HepG2 (cell line): ENCODE measurements around the gene ZCCHC10. TPM values are rescaled to one million over a fixed set of nuclear protein-coding genes. Genes with fewer than 3 reads are reported as not detected.

Experiments
- AGO2 ChIP-seq: fragments of 200-400 bp; formaldehyde crosslinking; optimal IDR thresholded peaks from 2 replicates; pipeline ENCODE3; 2017; ENCODE audit warnings: mild to moderate bottlenecking, low read depth, low read length, moderate library complexity
- ATF1 ChIP-seq: IDR thresholded peaks from 2 replicates; pipeline ENCODE4 v1.6.1; 2016; ENCODE audit warnings: mild to moderate bottlenecking, control low read depth
- HES4 ChIP-seq: sonication (generic); formaldehyde crosslinking; IDR thresholded peaks from 2 replicates; pipeline ENCODE4 v1.9.0; 2021; ENCODE audit warnings: mild to moderate bottlenecking, missing genetic modification reagents, borderline replicate concordance
- HOXA5 ChIP-seq: sonication (generic); formaldehyde crosslinking; IDR thresholded peaks from 2 replicates; pipeline ENCODE4 v1.4.0; 2020; ENCODE audit warnings: missing genetic modification reagents
- KDM5A ChIP-seq: fragments of 200-600 bp; sonication (generic); IDR thresholded peaks from 2 replicates; pipeline ENCODE4 v1.7.0; 2018; ENCODE audit warnings: antibody characterized with exemption, mild to moderate bottlenecking, low read length, borderline replicate concordance
- MAFG ChIP-seq: sonication (generic); formaldehyde crosslinking; IDR thresholded peaks from 2 replicates; pipeline ENCODE4 v1.5.1; 2020; ENCODE audit warnings: mild to moderate bottlenecking, missing genetic modification reagents
- MED1 ChIP-seq: sonication (generic); formaldehyde crosslinking; IDR thresholded peaks from 2 replicates; pipeline ENCODE4 v1.4.0; 2020; ENCODE audit warnings: missing genetic modification reagents
- MXI1 ChIP-seq: IDR thresholded peaks from 3 replicates; pipeline ENCODE4 v1.6.1; 2012; ENCODE audit warnings: low read depth, low read length, inconsistent platforms, borderline replicate concordance
- RNF219 ChIP-seq: sonication (generic); formaldehyde crosslinking; IDR thresholded peaks from 2 replicates; pipeline ENCODE4 v1.5.0; 2020; ENCODE audit warnings: mild to moderate bottlenecking, missing genetic modification reagents
- RXRB ChIP-seq: IDR thresholded peaks from 2 replicates; pipeline ENCODE4 v1.6.1; 2016; ENCODE audit warnings: borderline replicate concordance, missing genetic modification reagents, missing compliant biosample characterization
- SIN3B ChIP-seq: fragments of 150-350 bp; IDR thresholded peaks from 2 replicates; pipeline ENCODE4 v1.6.1; 2014; ENCODE audit warnings: low read length
- TFAP4 ChIP-seq: sonication (generic); IDR thresholded peaks from 2 replicates; pipeline ENCODE4 v1.6.1; 2016; ENCODE audit warnings: low read depth, borderline replicate concordance
- ZMYM2 ChIP-seq: sonication (generic); formaldehyde crosslinking; IDR thresholded peaks from 2 replicates; pipeline ENCODE4 v1.8.0; 2022; ENCODE audit warnings: mild to moderate bottlenecking, missing genetic modification reagents
- ZMYM4 ChIP-seq: sonication (generic); formaldehyde crosslinking; IDR thresholded peaks from 2 replicates; pipeline ENCODE4 v1.8.1; 2023; ENCODE audit warnings: mild to moderate bottlenecking, missing genetic modification reagents
- ZNF460 ChIP-seq: sonication (generic); formaldehyde crosslinking; IDR thresholded peaks from 2 replicates; pipeline ENCODE4 v1.5.1; 2020; ENCODE audit warnings: missing genetic modification reagents, mild to moderate bottlenecking, borderline replicate concordance
- ZNF709 ChIP-seq: sonication (generic); formaldehyde crosslinking; IDR thresholded peaks from 2 replicates; pipeline ENCODE4 v1.5.0; 2020; ENCODE audit warnings: mild to moderate bottlenecking, missing genetic modification reagents
- ZNF749 ChIP-seq: sonication (generic); formaldehyde crosslinking; IDR thresholded peaks from 2 replicates; pipeline ENCODE4 v1.8.0; 2022; ENCODE audit warnings: mild to moderate bottlenecking, missing genetic modification reagents, moderate library complexity, borderline replicate concordance
- ZNF790 ChIP-seq: sonication (generic); formaldehyde crosslinking; IDR thresholded peaks from 2 replicates; pipeline ENCODE4 v1.8.0; 2022; ENCODE audit warnings: missing genetic modification reagents, mild to moderate bottlenecking, borderline replicate concordance
- polyA plus RNA-seq, 8 experiments: library from polyadenylated mRNA; depleted of rRNA in 3 of 8; stranded (reverse) in 7 of 8; unstranded in 1 of 8; fragments of >200 nt; fragmentation: Illumina TruSeq in 4 of 8; extraction: Trizol in 4 of 8; gene quantifications; 2 replicates each; pipeline versions ENCODE4 v1.2.1 to v1.2.3, GENCODE V29; 2011 to 2016; ENCODE audit warnings: low read depth in 4 of 8, missing spikeins in 1 of 8, mixed read lengths in 1 of 8; ENCODE audit not compliant: insufficient read depth in 1 of 8
- total RNA-seq, 5 experiments: library from RNA; depleted of rRNA; stranded (reverse); fragments of >200 nt; fragmentation: Illumina TruSeq; extraction: Trizol; gene quantifications; 2 replicates each; pipeline ENCODE4 v1.2.3, GENCODE V29; 2016; ENCODE audit warnings: low read depth in 1 of 5
- TF ChIP-seq, protein P1 (sequence below): sonication (generic); formaldehyde crosslinking; IDR thresholded peaks from 2 replicates; pipeline ENCODE4 v1.8.1; 2023; ENCODE audit warnings: mild to moderate bottlenecking, inconsistent platforms, moderate library complexity, missing genetic modification reagents, borderline replicate concordance
- TF ChIP-seq, protein P2 (sequence below): sonication (generic); formaldehyde crosslinking; IDR thresholded peaks from 2 replicates; pipeline ENCODE4 v1.5.0; 2020; ENCODE audit warnings: mild to moderate bottlenecking, missing genetic modification reagents, borderline replicate concordance

Gene ZCCHC10
- total and polyA plus RNA-seq, 2 of the 13 experiments (the other 11 are each of a cell fraction or from before 2014, with no cell fraction given), result 40.7 to 48.2 TPM

GRCh38 chr5:133025804-133026663 is at the start of gene ZCCHC10 (continued):
- TF ChIP-seq HES4 (CRISPR knock-in tag) (peak; percentile 50; the same call in 1 of the 2 replicates), TFAP4 (peak; percentile 86), MXI1 (peak; percentile 16; the same call in 1 of the 3 replicates), HOXA5 (0 out of 2 replicates have a peak, but pooled peaks have one; percentile 68), AGO2 (peak; percentile 73), ZNF460 (no peak), MED1 (peak; percentile 59), ZMYM2 (CRISPR knock-in tag) (no peak), ZNF749 (CRISPR knock-in tag) (peak; percentile 53; the same call in 1 of the 2 replicates), RXRB (CRISPR knock-in tag) (no peak), ATF1 (0 out of 2 replicates have a peak, but pooled peaks have one; percentile 36), KDM5A (peak; percentile 61), MAFG (CRISPR knock-in tag) (no peak), RNF219 (CRISPR knock-in tag) (no peak), ZMYM4 (CRISPR knock-in tag) (0 out of 2 replicates have a peak, but pooled peaks have one; percentile 42), ZNF709 (CRISPR knock-in tag) (0 out of 2 replicates have a peak, but pooled peaks have one; percentile 53), SIN3B (peak; percentile 69; the same call in 1 of the 2 replicates), ZNF790 (CRISPR knock-in tag) (0 out of 2 replicates have a peak, but pooled peaks have one; percentile 48)
- TF ChIP-seq, protein P1, sequence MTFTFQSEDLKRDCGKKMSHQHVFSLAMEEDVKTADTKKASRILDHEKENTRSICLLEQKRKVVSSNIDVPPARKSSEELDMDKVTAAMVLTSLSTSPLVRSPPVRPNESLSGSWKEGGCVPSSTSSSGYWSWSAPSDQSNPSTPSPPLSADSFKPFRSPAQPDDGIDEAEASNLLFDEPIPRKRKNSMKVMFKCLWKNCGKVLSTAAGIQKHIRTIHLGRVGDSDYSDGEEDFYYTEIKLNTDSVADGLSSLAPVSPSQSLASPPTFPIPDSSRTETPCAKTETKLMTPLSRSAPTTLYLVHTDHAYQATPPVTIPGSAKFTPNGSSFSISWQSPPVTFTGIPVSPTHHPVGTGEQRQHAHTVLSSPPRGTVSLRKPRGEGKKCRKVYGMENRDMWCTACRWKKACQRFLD (CRISPR knock-in tag), result peak; percentile 58; the same call in 1 of the 2 replicates
- TF ChIP-seq, protein P2, sequence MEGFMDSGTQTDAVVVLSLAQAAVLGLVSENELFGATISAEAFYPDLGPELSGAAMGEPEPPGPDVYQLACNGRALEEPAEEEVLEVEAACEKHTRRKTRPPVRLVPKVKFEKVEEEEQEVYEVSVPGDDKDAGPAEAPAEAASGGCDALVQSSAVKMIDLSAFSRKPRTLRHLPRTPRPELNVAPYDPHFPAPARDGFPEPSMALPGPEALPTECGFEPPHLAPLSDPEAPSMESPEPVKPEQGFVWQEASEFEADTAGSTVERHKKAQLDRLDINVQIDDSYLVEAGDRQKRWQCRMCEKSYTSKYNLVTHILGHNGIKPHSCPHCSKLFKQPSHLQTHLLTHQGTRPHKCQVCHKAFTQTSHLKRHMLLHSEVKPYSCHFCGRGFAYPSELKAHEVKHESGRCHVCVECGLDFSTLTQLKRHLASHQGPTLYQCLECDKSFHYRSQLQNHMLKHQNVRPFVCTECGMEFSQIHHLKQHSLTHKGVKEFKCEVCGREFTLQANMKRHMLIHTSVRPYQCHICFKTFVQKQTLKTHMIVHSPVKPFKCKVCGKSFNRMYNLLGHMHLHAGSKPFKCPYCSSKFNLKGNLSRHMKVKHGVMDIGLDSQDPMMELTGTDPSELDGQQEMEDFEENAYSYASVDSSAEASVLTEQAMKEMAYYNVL (CRISPR knock-in tag), result peak; percentile 45; the same call in 1 of the 2 replicates
